HL-60 (cell line): ENCODE measurements around the gene TUBGCP3.
"Not testable (repeated sequence)": the region's sequence is repeated elsewhere in the genome, so short reads cannot be mapped to it uniquely, and the experiment has no call there.

Source experiments
- DNase-seq, 2 experiments: peaks; one replicate each; pipeline ENCODE4 v3.0.0-alpha.2; 2010 to 2020; ENCODE audit warnings: low read depth in 1 of 2, low spot score in 1 of 2
- H3K27ac ChIP-seq: fragments of 250-450 bp; sonication (Bioruptor Pico); replicated peaks from 2 replicates; pipeline ENCODE4 v1.5.1; 2020; ENCODE audit warnings: mild to moderate bottlenecking, moderate library complexity
- H3K27me3 ChIP-seq: fragments of 250-450 bp; sonication (Bioruptor Pico); 2 replicates; pipeline ENCODE4 v1.5.1; 2021; ENCODE audit warnings: mild to moderate bottlenecking, moderate library complexity; ENCODE audit not compliant: insufficient read depth, poor library complexity, severe bottlenecking
- H3K4me3 ChIP-seq: replicated peaks from 2 replicates; pipeline ENCODE4 v1.5.1; 2011; ENCODE audit warnings: mild to moderate bottlenecking, control low read depth, low read length; ENCODE audit not compliant: insufficient read depth
- CTCF ChIP-seq: IDR thresholded peaks from one replicate; pipeline ENCODE4 v1.5.1; 2011; ENCODE audit warnings: low read length, control low read depth, inconsistent platforms; ENCODE audit not compliant: insufficient read depth
- GABPA ChIP-seq: IDR thresholded peaks from 2 replicates; pipeline ENCODE4 v1.6.1; 2012; ENCODE audit warnings: low read depth
- POLR2AphosphoS5 ChIP-seq: IDR thresholded peaks from 2 replicates; pipeline ENCODE4 v1.6.1; 2012; ENCODE audit warnings: low read depth
- SPI1 ChIP-seq: IDR thresholded peaks from 2 replicates; pipeline ENCODE4 v1.6.1; 2012; ENCODE audit warnings: low read depth, mild to moderate bottlenecking, borderline replicate concordance
- TF ChIP-seq, protein P1 (sequence below): IDR thresholded peaks from 2 replicates; pipeline ENCODE4 v1.6.1; 2012; ENCODE audit warnings: low read depth; ENCODE audit not compliant: insufficient replicate concordance

The TUBGCP3 gene

DNA sequence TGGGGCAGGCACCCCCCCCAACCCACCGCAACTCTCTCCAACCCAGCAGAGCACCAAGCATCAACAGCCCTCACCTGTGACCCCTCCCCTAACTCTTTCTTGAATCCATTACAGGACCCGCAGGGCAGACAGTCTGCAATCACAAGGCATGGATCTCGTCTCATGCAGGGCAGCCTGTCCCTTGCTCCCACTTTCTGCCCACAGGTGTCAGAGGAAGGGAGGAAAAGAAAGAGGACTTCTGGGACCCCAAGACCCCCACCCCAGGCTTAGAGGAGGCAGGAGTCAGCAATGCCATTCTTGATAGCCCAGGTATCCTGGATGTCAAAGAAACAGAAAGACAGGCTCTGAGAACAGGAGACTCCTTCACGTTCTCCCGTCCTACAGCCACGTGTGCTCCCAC, 47.4 kb upstream of the TUBGCP3 start:
- no peak for DNase-seq
- H3K27me3 ChIP-seq, result peaks cover 37% of the 10 kb centered on the region
- H3K4me3 ChIP-seq, result no peak overlapping the region

GRCh38 chr13:112634102-112634501, 46.1 kb upstream of the TUBGCP3 start:
- Histone ChIP-seq H3K27me3 (peaks cover 28% of the 10 kb centered on the region), H3K27ac (no peak overlapping the region), H3K4me3 (no peak overlapping the region)
- DNase-seq, result no peak
- no peak for TF ChIP-seq SPI1
- TF ChIP-seq POLR2AphosphoS5, result no peak
- TF ChIP-seq, protein P1, sequence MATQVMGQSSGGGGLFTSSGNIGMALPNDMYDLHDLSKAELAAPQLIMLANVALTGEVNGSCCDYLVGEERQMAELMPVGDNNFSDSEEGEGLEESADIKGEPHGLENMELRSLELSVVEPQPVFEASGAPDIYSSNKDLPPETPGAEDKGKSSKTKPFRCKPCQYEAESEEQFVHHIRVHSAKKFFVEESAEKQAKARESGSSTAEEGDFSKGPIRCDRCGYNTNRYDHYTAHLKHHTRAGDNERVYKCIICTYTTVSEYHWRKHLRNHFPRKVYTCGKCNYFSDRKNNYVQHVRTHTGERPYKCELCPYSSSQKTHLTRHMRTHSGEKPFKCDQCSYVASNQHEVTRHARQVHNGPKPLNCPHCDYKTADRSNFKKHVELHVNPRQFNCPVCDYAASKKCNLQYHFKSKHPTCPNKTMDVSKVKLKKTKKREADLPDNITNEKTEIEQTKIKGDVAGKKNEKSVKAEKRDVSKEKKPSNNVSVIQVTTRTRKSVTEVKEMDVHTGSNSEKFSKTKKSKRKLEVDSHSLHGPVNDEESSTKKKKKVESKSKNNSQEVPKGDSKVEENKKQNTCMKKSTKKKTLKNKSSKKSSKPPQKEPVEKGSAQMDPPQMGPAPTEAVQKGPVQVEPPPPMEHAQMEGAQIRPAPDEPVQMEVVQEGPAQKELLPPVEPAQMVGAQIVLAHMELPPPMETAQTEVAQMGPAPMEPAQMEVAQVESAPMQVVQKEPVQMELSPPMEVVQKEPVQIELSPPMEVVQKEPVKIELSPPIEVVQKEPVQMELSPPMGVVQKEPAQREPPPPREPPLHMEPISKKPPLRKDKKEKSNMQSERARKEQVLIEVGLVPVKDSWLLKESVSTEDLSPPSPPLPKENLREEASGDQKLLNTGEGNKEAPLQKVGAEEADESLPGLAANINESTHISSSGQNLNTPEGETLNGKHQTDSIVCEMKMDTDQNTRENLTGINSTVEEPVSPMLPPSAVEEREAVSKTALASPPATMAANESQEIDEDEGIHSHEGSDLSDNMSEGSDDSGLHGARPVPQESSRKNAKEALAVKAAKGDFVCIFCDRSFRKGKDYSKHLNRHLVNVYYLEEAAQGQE, result no peak
- no peak for TF ChIP-seq CTCF

More for the DNA sequence above, 47.4 kb upstream of the TUBGCP3 start:
- TF ChIP-seq POLR2AphosphoS5 (no peak), GABPA (no peak), CTCF (no peak), SPI1 (no peak)
- TF ChIP-seq, protein P1, result no peak
- H3K27ac ChIP-seq, result no peak overlapping the region

GRCh38 chr13:112630226-112630625, 42.3 kb upstream of the TUBGCP3 start:
- H3K4me3 ChIP-seq, H3K27ac ChIP-seq, DNase-seq: not testable (repeated sequence)
- peaks cover 14% of the 10 kb centered on the region for H3K27me3 ChIP-seq

- H3K4me3 ChIP-seq, result no peak overlapping the region
- H3K27ac ChIP-seq, result no peak overlapping the region
- peaks cover 9% of the 10 kb centered on the region for H3K27me3 ChIP-seq
- TF ChIP-seq CTCF (no peak), GABPA (no peak), POLR2AphosphoS5 (no peak), SPI1 (no peak)
- TF ChIP-seq, protein P1, result no peak
- no peak for DNase-seq
These were observed 41.2 kb upstream of the TUBGCP3 start for GRCh38 chr13:112629161-112629560.

GRCh38 chr13:112627613-112628012, 39.7 kb upstream of the TUBGCP3 start:
- H3K27me3 ChIP-seq, H3K4me3 ChIP-seq, H3K27ac ChIP-seq, DNase-seq: not testable (repeated sequence)
